Activated CD4-positive, alpha-beta T cell treated with anti-CD3 and anti-CD28 coated beads, Interleukin-2, amount 50 U/mL, for 4 hours (primary cell): ENCODE measurements around the gene SLC35F3.
"Not testable (repeated sequence)": the region's sequence is repeated elsewhere in the genome, so short reads cannot be mapped to it uniquely, and the experiment has no call there.

Experiments
- DNase-seq, 2 experiments: peaks; one replicate each; pipeline ENCODE4 v3.0.0-alpha.2; 2020

SLC35F3 gene

GRCh38 chr1:234231061-234231892 is 326.8 kb downstream of the SLC35F3 start:
- no peak for DNase-seq

- no peak for DNase-seq
These were observed 327.4 kb downstream of the SLC35F3 start for GRCh38 chr1:234231893-234232276.

- no peak for DNase-seq
These were observed 329.7 kb downstream of the SLC35F3 start for GRCh38 chr1:234234199-234234598.

- DNase-seq, result no peak
These were observed 331.0 kb downstream of the SLC35F3 start for GRCh38 chr1:234235434-234235881.

GRCh38 chr1:234237393-234237792 is 332.9 kb downstream of the SLC35F3 start:
- no peak for DNase-seq

GRCh38 chr1:234238060-234238459 is 333.6 kb downstream of the SLC35F3 start:
- no peak for DNase-seq

GRCh38 chr1:234239515-234239914 is 335.0 kb downstream of the SLC35F3 start:
- no peak for DNase-seq

GRCh38 chr1:234239936-234240335 is 335.5 kb downstream of the SLC35F3 start:
- DNase-seq, result no peak

- no peak for DNase-seq
These were observed 336.2 kb downstream of the SLC35F3 start for GRCh38 chr1:234240680-234241079.

GRCh38 chr1:234241941-234242490 is 337.5 kb downstream of the SLC35F3 start:
- DNase-seq, result no peak

- no peak for DNase-seq
These were observed 339.2 kb downstream of the SLC35F3 start for GRCh38 chr1:234243521-234244260.

- no peak for DNase-seq
These were observed 340.0 kb downstream of the SLC35F3 start for GRCh38 chr1:234244482-234244881.

- DNase-seq, result no peak
These were observed 342.2 kb downstream of the SLC35F3 start for GRCh38 chr1:234246638-234247116.

GRCh38 chr1:234247746-234248145 is 343.3 kb downstream of the SLC35F3 start:
- DNase-seq, result not testable (repeated sequence)

- no peak for DNase-seq
These were observed 346.3 kb downstream of the SLC35F3 start for GRCh38 chr1:234250747-234251146.

GRCh38 chr1:234253732-234254131 is 349.3 kb downstream of the SLC35F3 start:
- no peak for DNase-seq

- no peak for DNase-seq
These were observed 351.9 kb downstream of the SLC35F3 start for GRCh38 chr1:234256359-234256758.

GRCh38 chr1:234258071-234258470 is 353.6 kb downstream of the SLC35F3 start:
- no peak for DNase-seq

- no peak for DNase-seq
These were observed 356.1 kb downstream of the SLC35F3 start for GRCh38 chr1:234260578-234260977.

GRCh38 chr1:234261545-234261944 is 357.1 kb downstream of the SLC35F3 start:
- DNase-seq, result no peak

- no peak for DNase-seq
These were observed 357.7 kb downstream of the SLC35F3 start for GRCh38 chr1:234262007-234262753.

GRCh38 chr1:234262754-234263105 is 358.3 kb downstream of the SLC35F3 start:
- no peak for DNase-seq

- no peak for DNase-seq
These were observed 360.4 kb downstream of the SLC35F3 start for GRCh38 chr1:234264832-234265231.
